Activated T-helper 2 cell treated with anti-CD3 and anti-CD28 coated beads, Interferon-gamma antibody, Interleukin-2, Interleukin-4, amounts not matched to agents 10 μg/mL and 5 μg/mL and 100 μg/mL, durations not matched to agents 14 hours and 24 hours and 36 hours (primary cell): ENCODE data around the gene CADM2. TPM values are rescaled to one million over a fixed set of nuclear protein-coding genes. Genes with fewer than 3 reads are reported as not detected.

Experiments
- DNase-seq: peaks from one replicate; pipeline ENCODE4 v3.0.0; 2021; ENCODE audit warnings: low spot score
- H3K27ac Mint-ChIP-seq: one replicate; pipeline ENCODE4 v1.8.0; 2021; ENCODE audit warnings: mixed read lengths
- H3K27me3 Mint-ChIP-seq: one replicate; pipeline ENCODE4 v1.8.0; 2021; ENCODE audit warnings: low read depth, mixed read lengths
- H3K36me3 Mint-ChIP-seq: one replicate; pipeline ENCODE4 v1.8.0; 2021; ENCODE audit warnings: low read depth, mixed read lengths
- H3K4me1 Mint-ChIP-seq: one replicate; pipeline ENCODE4 v1.8.0; 2021; ENCODE audit warnings: low read depth, mixed read lengths
- H3K4me3 Mint-ChIP-seq: one replicate; pipeline ENCODE4 v1.8.0; 2021; ENCODE audit warnings: low read depth, mild to moderate bottlenecking, moderate library complexity, mixed read lengths
- H3K9me3 Mint-ChIP-seq: one replicate; pipeline ENCODE4 v1.8.0; 2021; ENCODE audit warnings: mixed read lengths
- intact Hi-C: fragments of 100-400 bp; cut with micrococcal nuclease; formaldehyde crosslinking; loops from one replicate; pipeline ENCODE4 v1.15.1; 2023
- total RNA-seq: library from RNA; stranded (reverse); gene quantifications from 2 replicates; pipeline ENCODE4 v1.2.3, GENCODE V29; 2022

Gene CADM2
- total RNA-seq, 1 donor from 2014 or later = not detected

- Mint-ChIP-seq H3K9me3 (peaks cover 17% of the 10 kb centered on the region), H3K27ac (no peak overlapping the region), H3K36me3 (no peaks in the 10 kb centered on the region), H3K27me3 (no peaks in the 10 kb centered on the region), H3K4me3 (no peak overlapping the region), H3K4me1 (no peaks in the 10 kb centered on the region)
- intact Hi-C loops = no loop called here
- DNase-seq = no peak
Measured at GRCh38 chr3:85835857-85836440, 877.2 kb downstream of the CADM2 start.

DNA sequence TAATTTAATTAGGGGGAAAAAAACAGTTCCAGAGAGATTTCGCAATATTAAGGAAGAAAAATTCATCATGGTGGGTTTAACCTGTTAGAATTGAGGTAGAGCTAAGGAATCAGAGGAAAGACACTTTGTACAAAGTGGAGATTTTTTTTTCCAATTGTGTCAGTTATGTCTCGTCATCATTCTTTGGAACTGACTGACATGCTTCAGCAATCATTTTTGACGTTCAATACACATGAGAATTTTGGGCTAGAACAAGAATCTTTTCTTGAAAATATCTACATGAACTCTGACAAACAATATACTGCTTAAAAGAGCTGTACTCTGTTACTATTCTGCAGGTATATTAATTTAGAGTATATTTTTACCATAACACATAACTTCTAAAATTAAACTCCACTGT, 878.6 kb downstream of the CADM2 start:
- Mint-ChIP-seq H3K36me3 (no peaks in the 10 kb centered on the region), H3K4me3 (no peak overlapping the region), H3K27ac (no peak overlapping the region), H3K9me3 (peaks cover 16% of the 10 kb centered on the region), H3K4me1 (no peaks in the 10 kb centered on the region), H3K27me3 (no peaks in the 10 kb centered on the region)
- DNase-seq = no peak
- intact Hi-C loops = no loop called here

DNA sequence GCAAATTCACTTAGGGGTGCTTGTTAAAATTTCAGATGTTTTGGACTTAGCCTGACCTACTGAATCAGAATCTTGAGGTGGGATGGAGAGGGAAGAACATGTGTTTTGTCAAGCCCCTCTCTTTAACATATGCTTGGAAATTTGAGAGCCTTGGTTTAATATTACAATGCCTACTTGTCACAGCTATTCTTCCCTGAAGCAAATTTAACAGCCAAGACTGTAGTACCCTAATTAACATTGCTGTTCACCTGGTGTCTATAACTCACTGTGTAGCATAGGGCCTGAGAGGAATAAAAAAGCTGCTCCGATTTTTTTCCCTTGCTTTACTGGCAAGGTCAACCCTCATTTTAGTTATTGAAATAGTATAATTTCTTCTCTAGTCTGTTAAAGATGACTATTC, 880.1 kb downstream of the CADM2 start:
- H3K36me3 Mint-ChIP-seq = no peaks in the 10 kb centered on the region
- intact Hi-C loops = no loop called here
- no peak for DNase-seq
- H3K27me3 Mint-ChIP-seq = no peaks in the 10 kb centered on the region
- H3K9me3 Mint-ChIP-seq = peaks cover 9% of the 10 kb centered on the region
- no peak overlapping the region for H3K4me3 Mint-ChIP-seq
- no peak overlapping the region for H3K27ac Mint-ChIP-seq
- no peaks in the 10 kb centered on the region for H3K4me1 Mint-ChIP-seq

DNA sequence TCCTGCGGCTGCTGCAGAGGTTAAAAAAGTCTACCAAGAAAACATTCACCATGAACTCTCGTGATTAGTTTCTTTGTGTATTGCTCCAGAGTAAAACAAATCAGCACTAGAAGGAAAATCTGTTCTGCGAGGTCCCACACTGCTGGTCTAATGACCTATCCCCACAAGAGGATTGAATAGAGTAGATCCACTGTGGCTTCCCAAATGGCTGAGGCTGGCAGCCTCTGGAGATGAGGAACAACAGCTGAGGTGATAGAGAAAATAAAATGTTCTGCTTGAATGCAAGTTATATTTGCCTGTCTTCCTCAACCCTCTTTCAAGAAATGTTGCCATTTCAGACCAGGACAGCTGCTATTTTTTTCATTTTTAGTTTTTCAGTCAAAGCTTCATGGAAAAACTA, 883.3 kb downstream of the CADM2 start:
- intact Hi-C loops = no loop called here
- H3K9me3 Mint-ChIP-seq = peaks cover 5% of the 10 kb centered on the region
- H3K27ac Mint-ChIP-seq = no peak overlapping the region
- no peaks in the 10 kb centered on the region for H3K4me1 Mint-ChIP-seq
- DNase-seq = no peak
- no peak overlapping the region for H3K4me3 Mint-ChIP-seq
- no peaks in the 10 kb centered on the region for H3K36me3 Mint-ChIP-seq
- H3K27me3 Mint-ChIP-seq = no peaks in the 10 kb centered on the region

- Mint-ChIP-seq H3K27ac (no peak overlapping the region), H3K36me3 (no peaks in the 10 kb centered on the region), H3K4me1 (no peaks in the 10 kb centered on the region), H3K4me3 (no peak overlapping the region), H3K9me3 (peaks cover 5% of the 10 kb centered on the region), H3K27me3 (no peaks in the 10 kb centered on the region)
- intact Hi-C loops = no loop called here
- DNase-seq = no peak
Measured at GRCh38 chr3:85846940-85847339, 888.2 kb downstream of the CADM2 start.

DNA sequence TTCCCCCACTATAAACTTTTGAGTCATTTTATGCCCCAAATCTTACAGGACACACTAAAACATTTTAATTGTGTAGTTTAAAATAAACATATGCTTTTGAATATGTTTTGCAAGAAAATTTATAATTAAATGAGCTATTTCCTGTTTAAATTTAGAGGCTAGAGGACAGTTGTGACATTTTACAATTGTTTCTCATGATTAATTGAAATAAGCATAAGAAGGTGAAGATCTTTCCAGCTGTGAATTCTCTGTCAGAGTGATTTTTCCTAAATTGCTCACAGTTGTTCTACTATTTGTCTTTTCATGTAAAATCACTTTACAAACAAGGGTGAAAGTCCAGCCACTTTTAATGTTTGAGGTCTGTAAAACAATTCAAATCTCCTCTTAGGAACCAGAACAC, 892.3 kb downstream of the CADM2 start:
- intact Hi-C loops = no loop called here
- Mint-ChIP-seq H3K4me1 (no peaks in the 10 kb centered on the region), H3K27ac (no peak overlapping the region), H3K36me3 (no peaks in the 10 kb centered on the region), H3K4me3 (no peak overlapping the region), H3K9me3 (peaks cover 12% of the 10 kb centered on the region), H3K27me3 (no peaks in the 10 kb centered on the region)
- no peak for DNase-seq

- Mint-ChIP-seq H3K27ac (no peak overlapping the region), H3K9me3 (peaks cover 12% of the 10 kb centered on the region), H3K36me3 (no peaks in the 10 kb centered on the region), H3K27me3 (no peaks in the 10 kb centered on the region), H3K4me1 (no peaks in the 10 kb centered on the region), H3K4me3 (no peak overlapping the region)
- no peak for DNase-seq
- intact Hi-C loops = no loop called here
Measured at GRCh38 chr3:85853805-85854204, 895.0 kb downstream of the CADM2 start.

GRCh38 chr3:85862893-85863455, 904.2 kb downstream of the CADM2 start:
- no peaks in the 10 kb centered on the region for H3K27me3 Mint-ChIP-seq
- intact Hi-C loops = no loop called here
- no peaks in the 10 kb centered on the region for H3K4me1 Mint-ChIP-seq
- no peaks in the 10 kb centered on the region for H3K36me3 Mint-ChIP-seq
- peaks cover 34% of the 10 kb centered on the region for H3K9me3 Mint-ChIP-seq
- no peak overlapping the region for H3K4me3 Mint-ChIP-seq
- no peak overlapping the region for H3K27ac Mint-ChIP-seq
- DNase-seq = no peak

DNA sequence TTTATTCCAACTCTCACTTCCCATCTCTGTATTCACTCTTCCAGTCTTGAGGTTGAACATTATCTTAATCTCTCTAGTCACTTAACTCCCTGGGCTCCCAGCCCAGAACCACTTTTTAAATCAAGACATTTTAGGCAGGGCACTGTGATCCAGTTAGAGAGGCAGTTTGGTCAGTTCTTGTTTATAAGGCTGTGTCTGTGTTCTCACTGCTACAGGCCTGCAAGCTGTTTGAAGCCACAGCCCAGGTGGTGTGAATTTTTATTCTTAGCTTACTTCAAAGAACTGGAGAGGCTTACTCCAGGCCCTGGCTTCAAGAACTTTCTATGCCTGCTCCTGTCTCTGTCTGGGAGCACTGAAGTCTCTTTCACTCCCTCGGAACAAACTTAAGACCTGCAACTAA, 906.1 kb downstream of the CADM2 start:
- H3K27ac Mint-ChIP-seq = no peak overlapping the region

GRCh38 chr3:85867072-85867471, 908.3 kb downstream of the CADM2 start:
- no peak for DNase-seq
- no peak overlapping the region for H3K27ac Mint-ChIP-seq
- H3K27me3 Mint-ChIP-seq = no peaks in the 10 kb centered on the region
- no peak overlapping the region for H3K4me3 Mint-ChIP-seq
- peaks cover 32% of the 10 kb centered on the region for H3K9me3 Mint-ChIP-seq
- intact Hi-C loops = no loop called here
- no peaks in the 10 kb centered on the region for H3K36me3 Mint-ChIP-seq
- no peaks in the 10 kb centered on the region for H3K4me1 Mint-ChIP-seq

More for the DNA sequence above, 906.1 kb downstream of the CADM2 start:
- intact Hi-C loops = no loop called here
- H3K27me3 Mint-ChIP-seq = no peaks in the 10 kb centered on the region
- H3K4me1 Mint-ChIP-seq = no peaks in the 10 kb centered on the region
- DNase-seq = no peak
- H3K36me3 Mint-ChIP-seq = no peaks in the 10 kb centered on the region
- H3K4me3 Mint-ChIP-seq = no peak overlapping the region
- peaks cover 32% of the 10 kb centered on the region for H3K9me3 Mint-ChIP-seq

DNA sequence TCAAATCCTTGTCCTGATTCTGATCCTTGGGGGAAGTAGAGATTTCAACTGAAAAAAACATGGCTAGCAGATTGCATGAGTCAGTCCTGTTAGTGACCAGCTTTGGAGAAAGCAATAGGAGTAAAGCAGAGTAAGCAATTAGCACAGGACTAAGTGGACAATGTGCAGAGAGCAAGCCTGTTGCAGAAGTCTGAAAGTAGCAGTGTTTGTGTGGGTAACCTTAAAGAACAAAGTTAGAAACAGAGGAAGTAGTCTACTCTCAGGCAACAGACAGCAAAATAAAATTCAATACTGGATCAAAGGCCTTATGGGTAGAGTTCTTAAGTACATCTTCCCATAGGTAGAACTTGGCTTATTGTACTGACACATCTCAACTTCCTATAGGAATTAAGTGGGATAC, 916.8 kb downstream of the CADM2 start:
- no peak overlapping the region for H3K4me3 Mint-ChIP-seq
- intact Hi-C loops = no loop called here
- H3K27me3 Mint-ChIP-seq = no peaks in the 10 kb centered on the region
- H3K9me3 Mint-ChIP-seq = peaks cover 12% of the 10 kb centered on the region
- H3K27ac Mint-ChIP-seq = no peak overlapping the region
- no peak for DNase-seq
- no peaks in the 10 kb centered on the region for H3K4me1 Mint-ChIP-seq
- H3K36me3 Mint-ChIP-seq = no peaks in the 10 kb centered on the region

DNA sequence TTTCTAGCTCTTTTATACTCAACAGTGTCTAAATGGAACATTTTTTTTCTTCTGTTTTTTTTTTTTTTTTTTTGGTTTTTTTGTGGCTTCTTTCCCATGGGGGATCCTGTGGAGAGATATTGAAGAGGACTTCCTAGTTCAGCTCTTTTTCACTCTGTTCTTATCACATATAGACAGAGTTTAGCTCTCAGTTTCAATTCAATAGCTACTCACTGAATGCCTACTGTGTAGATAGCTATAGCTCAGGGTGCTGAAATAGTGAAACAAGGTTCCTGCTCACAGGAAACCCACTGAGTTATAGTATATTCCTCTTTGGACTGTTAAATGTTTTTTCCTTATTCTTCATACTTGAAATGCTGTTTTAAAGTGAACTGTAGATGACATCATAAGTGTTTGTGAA, 918.8 kb downstream of the CADM2 start:
- H3K9me3 Mint-ChIP-seq = peaks cover 14% of the 10 kb centered on the region
- no peak for DNase-seq
- intact Hi-C loops = no loop called here
- no peaks in the 10 kb centered on the region for H3K27me3 Mint-ChIP-seq
- no peaks in the 10 kb centered on the region for H3K36me3 Mint-ChIP-seq
- H3K4me3 Mint-ChIP-seq = no peak overlapping the region
- no peaks in the 10 kb centered on the region for H3K4me1 Mint-ChIP-seq
- no peak overlapping the region for H3K27ac Mint-ChIP-seq

- H3K27ac Mint-ChIP-seq = no peak overlapping the region
- intact Hi-C loops = no loop called here
Measured at GRCh38 chr3:85881833-85882393, 923.1 kb downstream of the CADM2 start.

More at GRCh38 chr3:85881833-85882393, 923.1 kb downstream of the CADM2 start:
- H3K4me1 Mint-ChIP-seq = no peaks in the 10 kb centered on the region
- H3K4me3 Mint-ChIP-seq = no peak overlapping the region
- no peaks in the 10 kb centered on the region for H3K27me3 Mint-ChIP-seq
- H3K9me3 Mint-ChIP-seq = peaks cover 10% of the 10 kb centered on the region
- no peak for DNase-seq
- no peaks in the 10 kb centered on the region for H3K36me3 Mint-ChIP-seq
